Small intestine (tissue), 7 donors: Measurements from ENCODE around the gene OAS2. TPM values are rescaled to one million over a fixed set of nuclear protein-coding genes. Genes with fewer than 3 reads are reported as not detected.

Source experiments
- DNase-seq, 2 donors: peaks; one replicate each; pipeline versions ENCODE4 v3.0.0 to v3.0.0-alpha.2; 2013
- FAIRE-seq: peaks from 2 replicates; lab custom pipeline; 2012; peaks lifted over from hg19 to GRCh38; lab: Jason Lieb, UNC
- H3K27ac ChIP-seq, 3 donors: one replicate each; pipeline ENCODE4 v1.5.1; 2013; ENCODE audit warnings: low read length in 2 of 3, mild to moderate bottlenecking in 2 of 3, control low read depth in 1 of 3, inconsistent platforms in 1 of 3, low read depth in 1 of 3, moderate library complexity in 1 of 3
- H3K27me3 ChIP-seq, 3 donors: one replicate each; pipeline ENCODE4 v1.6.1; 2013; ENCODE audit warnings: low read length in 3 of 3, inconsistent platforms in 1 of 3; ENCODE audit not compliant: control insufficient read depth in 3 of 3, insufficient read depth in 3 of 3
- H3K36me3 ChIP-seq, 3 donors: one replicate each; pipeline ENCODE4 v1.6.1; 2013; ENCODE audit warnings: low read length in 3 of 3, inconsistent platforms in 1 of 3, low read depth in 1 of 3, mild to moderate bottlenecking in 1 of 3, moderate library complexity in 1 of 3; ENCODE audit not compliant: control insufficient read depth in 3 of 3, insufficient read depth in 2 of 3
- H3K4me1 ChIP-seq, 3 donors: one replicate each; pipeline ENCODE4 v1.6.1; 2013; ENCODE audit warnings: low read length in 2 of 3, inconsistent platforms in 1 of 3, low read depth in 1 of 3, mild to moderate bottlenecking in 1 of 3, moderate library complexity in 1 of 3; ENCODE audit not compliant: control insufficient read depth in 3 of 3, insufficient read depth in 2 of 3
- H3K4me3 ChIP-seq, 3 donors: one replicate each; pipeline ENCODE4 v1.5.1; 2013; ENCODE audit warnings: low read length in 3 of 3, control low read depth in 1 of 3, inconsistent platforms in 1 of 3, low read depth in 1 of 3, mild to moderate bottlenecking in 1 of 3, moderate library complexity in 1 of 3
- H3K9me3 ChIP-seq, 2 donors: one replicate each; pipeline ENCODE4 v1.6.1; 2013; ENCODE audit warnings: low read depth in 1 of 2, low read length in 1 of 2; ENCODE audit not compliant: control insufficient read depth in 2 of 2, insufficient read depth in 1 of 2
- WGBS, 3 donors: extraction: QIAGEN DNeasy Blood & Tissue Kit; methylation state at CpG; one replicate each; pipeline ENCODE4 v1.1.7; 2013; 5-methylcytosine and 5-hydroxymethylcytosine counted together
- polyA plus RNA-seq, 4 donors: library from polyadenylated mRNA; stranded (reverse) in 3 of 4; unstranded in 1 of 4; fragments of 200-250 nt in 3 of 4; fragments of 120-200 nt in 1 of 4; gene quantifications; one replicate each; pipeline versions ENCODE4 v1.2.1 to v1.2.3, GENCODE V29; 2013
- donor health status: healthy with polysubstance abuse.
- donor health status: control.
- donor health status: control.
- donor health status: Bipolar disorder and iron deficiency.
- donor health status: healthy.

Gene OAS2
- polyA plus RNA-seq, 4 donors = 2.3 to 7.7 (median 2.7) TPM

DNA sequence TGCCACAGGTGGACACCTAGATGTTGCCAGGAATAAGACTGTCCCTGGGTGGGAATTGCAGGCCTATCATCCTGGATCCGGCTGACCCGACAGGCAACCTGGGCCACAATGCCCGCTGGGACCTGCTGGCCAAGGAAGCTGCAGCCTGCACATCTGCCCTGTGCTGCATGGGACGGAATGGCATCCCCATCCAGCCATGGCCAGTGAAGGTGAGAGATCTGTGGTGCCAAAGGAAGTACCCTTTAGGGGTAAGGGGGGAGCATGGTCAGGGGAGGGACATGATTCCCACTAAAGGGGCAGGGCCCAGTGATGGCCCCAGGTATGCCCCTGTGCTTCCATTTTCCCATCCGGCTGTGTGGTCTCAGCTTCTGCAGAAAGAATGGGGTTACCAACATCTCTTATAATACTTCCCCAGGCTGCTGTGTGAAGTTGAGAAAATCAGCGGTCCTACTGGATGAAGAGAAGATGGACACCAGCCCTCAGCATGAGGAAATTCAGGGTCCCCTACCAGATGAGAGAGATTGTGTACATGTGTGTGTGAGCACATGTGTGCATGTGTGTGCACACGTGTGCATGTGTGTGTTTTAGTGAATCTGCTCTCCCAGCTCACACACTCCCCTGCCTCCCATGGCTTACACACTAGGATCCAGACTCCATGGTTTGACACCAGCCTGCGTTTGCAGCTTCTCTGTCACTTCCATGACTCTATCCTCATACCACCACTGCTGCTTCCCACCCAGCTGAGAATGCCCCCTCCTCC, 8.6 kb upstream of the OAS2 start:
- no peaks in the 10 kb centered on the region for H3K4me1 ChIP-seq
- FAIRE-seq = no peak
- H3K27me3 ChIP-seq = no peaks in the 10 kb centered on the region
- WGBS, 3 donors = 96 to 97% (median 96%) methylated on average over 8 of the region's 8 CpGs
- no peaks in the 10 kb centered on the region for H3K9me3 ChIP-seq
- H3K27ac ChIP-seq = no peak overlapping the region
- no peak overlapping the region for H3K4me3 ChIP-seq
- peaks cover 7 to 32% (median 13%) of the 10 kb centered on the region in 3 donors for H3K36me3 ChIP-seq
- DNase-seq = no peak

GRCh38 chr12:112970391-112970790, 7.9 kb upstream of the OAS2 start:
- H3K4me1 ChIP-seq = no peaks in the 10 kb centered on the region
- DNase-seq (no peak), FAIRE-seq (no peak)
- peaks cover 7 to 26% (median 13%) of the 10 kb centered on the region in 3 donors for H3K36me3 ChIP-seq
- no peaks in the 10 kb centered on the region for H3K27me3 ChIP-seq
- no peak overlapping the region for H3K27ac ChIP-seq
- no peak overlapping the region for H3K4me3 ChIP-seq
- no peaks in the 10 kb centered on the region for H3K9me3 ChIP-seq
- WGBS, 3 donors = 82 to 97% (median 95%) methylated on average over 2 of the region's 2 CpGs

GRCh38 chr12:112971248-112971647, 7.1 kb upstream of the OAS2 start:
- DNase-seq (peak in 1 of 2 donors; percentile 8), FAIRE-seq (no peak)
- Histone ChIP-seq H3K36me3 (peaks cover under 1 to 18% (median 8%) of the 10 kb centered on the region in 3 donors), H3K4me1 (no peaks in the 10 kb centered on the region), H3K9me3 (no peaks in the 10 kb centered on the region), H3K27me3 (no peaks in the 10 kb centered on the region), H3K4me3 (no peak overlapping the region), H3K27ac (no peak overlapping the region)
- WGBS, 3 donors = 58 to 83% (median 83%) methylated on average over 5 of the region's 5 CpGs

DNA sequence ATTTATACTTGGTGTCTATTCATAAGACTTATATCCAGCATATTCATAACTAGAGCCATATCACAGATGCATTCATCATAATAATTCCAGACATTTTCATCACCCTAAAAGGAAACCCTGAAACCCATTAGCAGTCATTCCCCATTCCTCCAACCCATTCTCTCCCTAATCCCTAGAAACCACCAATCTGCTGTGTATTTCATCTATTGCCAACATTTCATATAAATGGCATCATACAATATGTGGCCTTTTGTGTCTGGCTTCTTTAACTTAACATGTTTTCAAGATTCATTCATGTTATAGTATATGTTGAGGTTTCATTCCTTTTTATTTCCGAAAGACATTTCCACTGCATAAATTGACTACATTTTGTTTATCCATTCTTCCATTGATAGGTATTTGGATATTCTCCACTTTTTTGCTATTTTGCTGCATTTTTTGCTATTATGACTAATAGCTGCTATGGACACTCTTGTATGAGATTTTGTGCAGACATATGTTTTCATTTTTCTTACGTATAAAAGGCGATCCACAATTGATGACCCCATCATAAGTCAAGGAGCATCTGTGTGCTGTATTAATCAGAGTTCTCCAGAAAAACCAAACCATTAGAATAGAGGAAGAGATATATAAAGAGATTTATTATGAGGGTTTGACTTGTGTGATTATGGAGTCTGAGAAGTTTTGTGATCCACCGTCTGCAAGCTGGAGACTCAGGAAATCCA, 5.1 kb upstream of the OAS2 start:
- Histone ChIP-seq H3K27ac (no peak overlapping the region), H3K4me3 (no peak overlapping the region), H3K4me1 (no peaks in the 10 kb centered on the region), H3K27me3 (no peaks in the 10 kb centered on the region), H3K36me3 (peaks cover 0 to 8% (median 8%) of the 10 kb centered on the region in 3 donors), H3K9me3 (no peaks in the 10 kb centered on the region)
- DNase-seq = no peak
- 78 to 94% (median 93%) methylated on average over 4 of the region's 4 CpGs for WGBS, 3 donors
- no peak for FAIRE-seq

GRCh38 chr12:112973818-112974231, 4.5 kb upstream of the OAS2 start:
- no peak overlapping the region for H3K27ac ChIP-seq
- DNase-seq (no peak), FAIRE-seq (no peak)
- no peaks in the 10 kb centered on the region for H3K4me1 ChIP-seq
- H3K27me3 ChIP-seq = no peaks in the 10 kb centered on the region
- no peak overlapping the region for H3K4me3 ChIP-seq
- peaks cover 0 to 8% (median 8%) of the 10 kb centered on the region in 3 donors for H3K36me3 ChIP-seq
- WGBS, 3 donors = 37 to 65% (median 48%) methylated on average over 5 of the region's 5 CpGs
- H3K9me3 ChIP-seq = no peaks in the 10 kb centered on the region

DNA sequence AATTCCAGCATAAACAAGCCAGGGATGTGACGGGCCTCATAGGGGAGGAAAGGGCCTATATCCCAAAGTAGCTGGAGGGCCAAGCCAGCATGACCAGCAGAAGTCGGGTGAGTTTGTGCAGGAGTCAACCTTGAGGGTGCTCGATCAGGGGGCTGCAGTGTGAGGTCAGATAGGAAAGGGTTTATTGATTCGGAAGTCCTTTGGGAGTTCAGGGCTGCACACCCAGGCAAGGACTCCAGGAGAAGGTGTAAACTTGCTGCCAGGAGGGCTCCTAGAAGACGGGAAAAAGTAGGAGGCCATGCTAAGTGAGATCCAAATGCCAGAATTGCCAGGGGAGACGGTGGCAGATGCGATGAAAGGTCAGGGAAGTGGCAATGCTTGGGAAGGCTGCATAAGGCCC, 3.4 kb upstream of the OAS2 start:
- Histone ChIP-seq H3K4me3 (no peak overlapping the region), H3K4me1 (no peaks in the 10 kb centered on the region), H3K9me3 (no peaks in the 10 kb centered on the region), H3K27ac (no peak overlapping the region), H3K36me3 (peaks cover 0 to 4% (median 3%) of the 10 kb centered on the region in 3 donors), H3K27me3 (no peaks in the 10 kb centered on the region)
- FAIRE-seq = no peak
- 82 to 91% (median 91%) methylated on average over 7 of the region's 7 CpGs for WGBS, 3 donors
- DNase-seq = no peak

GRCh38 chr12:112977139-112977538, 1.2 kb upstream of the OAS2 start:
- Histone ChIP-seq H3K4me3 (no peak overlapping the region), H3K4me1 (no peaks in the 10 kb centered on the region), H3K9me3 (no peaks in the 10 kb centered on the region), H3K36me3 (no peaks in the 10 kb centered on the region), H3K27ac (peak overlapping the region in 2 of 3 donors; percentile 82 to 95), H3K27me3 (no peaks in the 10 kb centered on the region)
- 71 to 78% (median 76%) methylated on average over 3 of the region's 3 CpGs for WGBS, 3 donors
- FAIRE-seq = no peak
- DNase-seq = no peak

GRCh38 chr12:112977641-112978040, 678 bp upstream of the OAS2 start:
- Histone ChIP-seq H3K4me3 (peak overlapping the region in 1 of 3 donors; percentile 44), H3K9me3 (no peaks in the 10 kb centered on the region), H3K4me1 (no peaks in the 10 kb centered on the region), H3K27ac (peak overlapping the region in 2 of 3 donors; percentile 82 to 95), H3K27me3 (no peaks in the 10 kb centered on the region), H3K36me3 (no peaks in the 10 kb centered on the region)
- DNase-seq (no peak), FAIRE-seq (no peak)
- WGBS, 3 donors = 61 to 83% (median 64%) methylated on average over 8 of the region's 8 CpGs
